Airway epithelial cell (primary cell): ENCODE results near the gene COMT. TPM values are rescaled to one million over a fixed set of nuclear protein-coding genes. Genes with fewer than 3 reads are reported as not detected.

Source experiments
- total RNA-seq: library from RNA; depleted of rRNA; stranded (reverse); fragments of >200 nt; gene quantifications from 2 replicates; pipeline ENCODE4 v1.2.3, GENCODE V29; 2015

COMT gene
- 281 and 359 TPM in 2 replicates for total RNA-seq

DNA sequence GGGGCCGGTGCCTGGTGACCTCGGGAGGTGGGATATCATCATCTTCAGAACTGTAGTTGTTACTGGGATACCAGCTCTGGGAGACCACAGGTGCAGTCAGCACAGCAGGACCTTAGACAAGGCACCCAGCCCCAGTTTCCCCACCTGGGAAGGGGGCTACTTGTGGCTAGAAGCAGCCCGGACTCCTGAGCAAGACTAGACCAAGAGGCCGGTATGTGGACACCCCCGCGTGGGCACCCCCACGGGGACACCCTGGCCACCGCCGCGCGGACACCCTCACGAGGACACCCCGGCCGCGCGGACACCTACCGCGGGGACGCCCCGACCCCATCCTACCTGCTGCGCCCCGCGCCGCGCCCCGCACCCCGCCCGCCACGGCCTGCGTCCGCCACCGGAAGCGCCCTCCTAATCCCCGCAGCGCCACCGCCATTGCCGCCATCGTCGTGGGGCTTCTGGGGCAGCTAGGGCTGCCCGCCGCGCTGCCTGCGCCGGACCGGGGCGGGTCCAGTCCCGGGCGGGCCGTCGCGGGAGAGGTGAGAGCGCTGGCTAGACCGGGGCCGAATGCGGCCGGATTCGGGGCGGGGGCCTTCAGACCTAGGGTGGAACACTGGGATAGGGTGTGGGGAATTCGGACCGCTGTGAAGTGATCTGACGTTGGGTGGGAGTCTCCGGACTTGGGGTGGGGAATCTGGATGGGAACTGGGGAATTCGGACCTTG is at the start of gene COMT, which contains the start of gene TXNRD2:
COMT (plus strand) TSS at position 408 of the 718 bp plus-strand sequence. CDS start 20,755 bp downstream, outside the sequence.
TXNRD2 (minus strand) TSS at position 454 of the 718 bp plus-strand sequence; CDS start at position 439, 15 bp downstream.

GRCh38 chr22:20016734-20017621 is 75.4 kb downstream of the COMT start, which contains the start of gene ARVCF:
Gene ARVCF, minus strand, starts transcription at chr22:20016823. Its CDS starts 26,029 bp downstream, at chr22:19990794.

Other genes with a start within 250 kb of the COMT start
- 40.1 and 68.3 TPM in 2 replicates for gene SEPTIN5, start 227.3 kb upstream of the COMT start, total RNA-seq
- 15.0 and 20.3 TPM in 2 replicates for gene GP1BB, start 218.2 kb upstream of the COMT start, total RNA-seq
- gene TBX1, start 181.0 kb upstream of the COMT start, total RNA-seq, result 21.6 and 34.4 TPM in 2 replicates
- gene GNB1L, start 86.9 kb upstream of the COMT start, total RNA-seq, result 13.0 and 24.8 TPM in 2 replicates
- 18.2 and 23.2 TPM in 2 replicates for gene RTL10, start 86.9 kb upstream of the COMT start, total RNA-seq
- gene TXNRD2, start within 50 bp of the COMT start, total RNA-seq, result 14.1 and 21.9 TPM in 2 replicates
- gene ARVCF, start 75.1 kb downstream of the COMT start, total RNA-seq, result 16.7 and 19.0 TPM in 2 replicates
- gene TANGO2, start 79.3 kb downstream of the COMT start, total RNA-seq, result 17.0 and 18.9 TPM in 2 replicates
- gene DGCR8, start 138.5 kb downstream of the COMT start, total RNA-seq, result 12.4 and 16.1 TPM in 2 replicates
- 639 and 758 TPM in 2 replicates for gene RANBP1, start 174.3 kb downstream of the COMT start, total RNA-seq
- gene TRMT2A, start 175.5 kb downstream of the COMT start, total RNA-seq, result 30.1 and 39.7 TPM in 2 replicates
- 13.1 and 18.4 TPM in 2 replicates for gene ZDHHC8, start 190.0 kb downstream of the COMT start, total RNA-seq
- not detected in 2 replicates for gene CCDC188, start 209.3 kb downstream of the COMT start, total RNA-seq